Heart right ventricle (tissue), 16 donors: Measurements from ENCODE around the gene SLC35E3. TPM values are rescaled to one million over a fixed set of nuclear protein-coding genes. Genes with fewer than 3 reads are reported as not detected.
A peak's percentile ranks its signal among the peaks of the same experiment; 100 is the strongest.
"Not testable (repeated sequence)": the region's sequence is repeated elsewhere in the genome, so short reads cannot be mapped to it uniquely, and the experiment has no call there.

Experiments
- ATAC-seq, 8 donors: fragments of 200-7000 bp; cut with Tn5 transposase; one replicate each; pipeline ENCODE4 v1.9.1; 2020; ENCODE audit warnings: mild to moderate bottlenecking in 8 of 8, moderate library complexity in 8 of 8, moderate number of reproducible peaks in 1 of 8
- DNase-seq, 2 donors: peaks; one replicate each; pipeline ENCODE4 v3.0.0-alpha.2; 2020
- H3K27ac ChIP-seq, 10 donors: fragments of 200-600 bp; sonication (generic) in 2 of 10; one replicate each; pipeline versions ENCODE4 v1.5.0 to v1.8.0; 2020 to 2022; ENCODE audit warnings: mild to moderate bottlenecking in 3 of 10
- H3K27me3 ChIP-seq, 7 donors: fragments of 200-600 bp; one replicate each; pipeline ENCODE4 v1.8.0; 2021 to 2022; ENCODE audit warnings: mild to moderate bottlenecking in 2 of 7
- H3K36me3 ChIP-seq, 9 donors: fragments of 200-600 bp; sonication (generic) in 1 of 9; one replicate each; pipeline versions ENCODE4 v1.5.0 to v1.8.0; 2020 to 2022; ENCODE audit warnings: mild to moderate bottlenecking in 2 of 9
- H3K4me1 ChIP-seq, 9 donors: fragments of 200-600 bp; sonication (generic) in 1 of 9; one replicate each; pipeline versions ENCODE4 v1.5.0 to v1.8.0; 2020 to 2022; ENCODE audit warnings: mild to moderate bottlenecking in 4 of 9
- H3K4me3 ChIP-seq, 10 donors: fragments of 200-600 bp; sonication (generic) in 2 of 10; one replicate each; pipeline versions ENCODE4 v1.5.0 to v1.8.0; 2020 to 2022; ENCODE audit warnings: mild to moderate bottlenecking in 7 of 10, moderate library complexity in 2 of 10
- H3K9me3 ChIP-seq, 11 donors: fragments of 200-600 bp in 10 of 11; sonication (generic) in 2 of 11; one replicate each; pipeline versions ENCODE4 v1.5.0 to v1.8.0; 2013 to 2022; ENCODE audit warnings: mild to moderate bottlenecking in 2 of 11, control low read depth in 1 of 11, moderate library complexity in 1 of 11
- CTCF ChIP-seq, 9 donors: fragments of 200-600 bp; sonication (generic) in 2 of 9; IDR thresholded peaks; one replicate each; pipeline versions ENCODE4 v1.5.0 to v1.8.0; 2021 to 2022; ENCODE audit warnings: antibody characterized with exemption in 9 of 9, mild to moderate bottlenecking in 5 of 9, moderate library complexity in 1 of 9
- WGBS, 2 donors: extraction: QIAGEN DNeasy Blood & Tissue Kit; methylation state at CpG; one replicate each; pipeline ENCODE4 v1.1.7; 2013; ENCODE audit warnings: inconsistent platforms in 1 of 2; 5-methylcytosine and 5-hydroxymethylcytosine counted together
- intact Hi-C, 10 donors: fragments of 100-400 bp; cut with DNase I; formaldehyde crosslinking; loops; one replicate each; pipeline versions ENCODE4 v1.11.1 to v1.14.2; 2022
- polyA plus RNA-seq, 2 donors: library from polyadenylated mRNA; stranded (reverse); fragments of 200-250 nt; gene quantifications; one replicate each; pipeline ENCODE4 v1.2.3, GENCODE V29; 2013
- total RNA-seq, 10 donors: library from RNA; stranded (reverse); fragmentation: NEBNext Ultra II Directional in 3 of 10; extraction: Animal tissue kit (Norgen Biotek cat#: 25700) in 3 of 10; gene quantifications; one replicate each; pipeline versions ENCODE4 v1.2.1 to v1.2.4, GENCODE V29; 2021 to 2023
- donor health status: Arrhythmogenic right ventricular cardiomyopathy.
- donor health status: ischemic (EF 13 %, LVEDD 7.1; RV severe dilation, severe dysfunction).
- donor health status: healthy with polysubstance abuse.
- donor health status: DM: no; HTN: yes; CAD: no.
- donor health status: DM: no; HTN: no; CAD: no.
- donor health status: ischemic (EF 25% LVEDD 6.9; RV normal size, moderate dysfunction).
- donor health status: ischemic (EF 25% LVEDD 5.7; RV mildly dilated, moderate dysfunction).
- donor health status: healthy.
- donor health status: DM: yes; HTN: yes; CAD: no.
- donor health status: Ischemic cardiomyopathy.
- donor health status: ischemic (EF 35%, LVEDD 5.7; RV mildly dilated, moderate dysfunction).
- donor health status: nonischemic (EF 11% LVEDD 7.7; RV severe dilation, severe dysfunction).
- donor health status: DM: yes; HTN: yes; CAD: no.
- donor health status: PGD.
- donor health status: ischemic (EF 29% LVEDD 5.4; RV normal size, mild dysfunction).
- donor health status: nonischemic (EF 23%, LVEDD 6.1; RV moderate dilation, normal function).

The SLC35E3 gene
- total and polyA plus RNA-seq, 12 donors, result 1.8 to 8.9 (median 6.2) TPM

DNA sequence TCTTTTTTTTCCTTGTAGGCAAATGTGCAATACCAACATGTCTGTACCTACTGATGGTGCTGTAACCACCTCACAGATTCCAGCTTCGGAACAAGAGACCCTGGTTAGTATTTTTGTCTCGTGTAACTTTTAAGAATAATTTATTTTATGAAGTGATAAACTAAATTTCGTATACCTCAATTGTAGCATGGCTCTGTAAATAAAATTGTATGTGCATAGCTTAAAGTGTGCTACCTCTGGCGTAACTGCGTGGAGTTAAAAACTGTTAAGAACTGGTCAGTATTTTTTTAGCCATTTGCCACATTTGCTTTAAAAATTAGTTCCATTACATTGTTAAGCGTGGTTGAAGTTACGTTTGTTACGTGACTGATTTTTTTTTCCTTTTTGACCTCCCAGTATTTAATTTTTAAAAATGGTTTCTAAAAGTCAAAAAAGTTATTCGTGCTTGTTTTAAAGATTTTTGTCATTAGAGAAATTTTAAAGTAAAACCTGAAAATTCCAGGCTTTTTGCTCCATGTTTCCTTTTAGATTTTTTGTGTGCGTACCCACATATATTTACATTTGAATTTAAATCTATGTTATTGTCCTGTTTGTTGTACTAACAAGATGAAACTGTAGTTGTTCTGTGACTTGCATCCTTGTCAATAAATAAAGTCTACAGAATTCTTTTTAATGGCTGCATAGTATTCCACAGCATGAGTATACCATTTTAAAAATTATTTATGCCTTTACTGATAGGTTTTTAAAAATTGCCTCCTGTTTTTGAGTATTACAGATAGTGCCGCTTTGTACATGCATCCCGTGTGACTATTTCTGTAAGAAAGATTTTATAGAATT, 63.4 kb downstream of the SLC35E3 start:
- DNase-seq, result no peak
- Histone ChIP-seq H3K27ac (peak overlapping the region in 9 of 10 donors; percentile 95 to 100 (median 99)), H3K9me3 (no peaks in the 10 kb centered on the region), H3K27me3 (no peaks in the 10 kb centered on the region), H3K4me1 (peaks cover 3 to 63% (median 30%) of the 10 kb centered on the region in 9 donors), H3K36me3 (peaks cover 0 to 54% (median 22%) of the 10 kb centered on the region in 9 donors), H3K4me3 (peak overlapping the region in 9 of 10 donors; percentile 78 to 98 (median 91))
- ATAC-seq, result no peak
- TF ChIP-seq CTCF (IDR thresholded peaks at IDR 0.05), result no peak
- intact Hi-C loops, result loop anchor here in 6 of 10 donors (5.0 to 10.0 kb wide), 7 partner anchors 52 to 475 kb away; partner anchors contain the start of genes SLC35E3 (in 4 of the 6), MDM1 (in 1 of the 6), NUP107 (in 1 of the 6) and RAP1B (in 1 of the 6)
- WGBS, 2 donors, result 82% methylated on average over 12 of the region's 12 CpGs

GRCh38 chr12:68810027-68810389, 64.0 kb downstream of the SLC35E3 start:
- ATAC-seq, H3K9me3 ChIP-seq, H3K27me3 ChIP-seq, H3K27ac ChIP-seq, DNase-seq: not testable (repeated sequence)
- intact Hi-C loops, result loop anchor here in 1 of 10 donors (10.0 kb wide), 1 partner anchor 85 kb away; no protein-coding TSS in a partner anchor
- Histone ChIP-seq H3K4me1 (peaks cover 3 to 69% (median 30%) of the 10 kb centered on the region in 9 donors), H3K36me3 (peaks cover 0 to 60% (median 22%) of the 10 kb centered on the region in 9 donors), H3K4me3 (peak overlapping the region in 2 of 10 donors; percentile 91 to 94)
- 97 to 98% methylated on average over 13 of the region's 13 CpGs for WGBS, 2 donors

DNA sequence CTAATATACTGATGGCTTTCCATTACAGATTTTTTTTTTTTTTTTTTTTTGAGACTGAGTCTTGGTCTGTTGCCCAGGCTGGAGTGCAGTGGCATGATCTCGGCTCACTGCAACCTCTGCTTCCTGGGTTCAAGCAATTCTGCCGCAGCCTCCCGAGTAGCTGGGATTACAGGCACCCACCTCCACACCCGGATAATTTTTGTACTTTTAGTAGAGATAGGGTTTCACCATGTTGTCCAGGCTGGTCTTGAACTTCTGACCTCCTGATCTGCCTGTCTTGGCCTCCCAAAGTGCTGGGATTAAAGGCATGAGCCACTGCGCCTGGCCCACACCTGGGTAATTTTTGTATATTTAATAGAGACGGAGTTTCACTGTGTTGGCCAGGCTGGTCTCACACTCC, 65.6 kb downstream of the SLC35E3 start:
- Histone ChIP-seq H3K36me3 (peaks cover 0 to 76% (median 32%) of the 10 kb centered on the region in 9 donors), H3K4me1 (peaks cover 3 to 79% (median 31%) of the 10 kb centered on the region in 9 donors)
- ATAC-seq, H3K27ac ChIP-seq, DNase-seq, H3K4me3 ChIP-seq, H3K9me3 ChIP-seq, H3K27me3 ChIP-seq: not testable (repeated sequence)
- intact Hi-C loops, result loop anchor here in 1 of 10 donors (10.0 kb wide), 1 partner anchor 87 kb away; no protein-coding TSS in a partner anchor
- 80 to 81% methylated on average over 6 of the region's 6 CpGs for WGBS, 2 donors

DNA sequence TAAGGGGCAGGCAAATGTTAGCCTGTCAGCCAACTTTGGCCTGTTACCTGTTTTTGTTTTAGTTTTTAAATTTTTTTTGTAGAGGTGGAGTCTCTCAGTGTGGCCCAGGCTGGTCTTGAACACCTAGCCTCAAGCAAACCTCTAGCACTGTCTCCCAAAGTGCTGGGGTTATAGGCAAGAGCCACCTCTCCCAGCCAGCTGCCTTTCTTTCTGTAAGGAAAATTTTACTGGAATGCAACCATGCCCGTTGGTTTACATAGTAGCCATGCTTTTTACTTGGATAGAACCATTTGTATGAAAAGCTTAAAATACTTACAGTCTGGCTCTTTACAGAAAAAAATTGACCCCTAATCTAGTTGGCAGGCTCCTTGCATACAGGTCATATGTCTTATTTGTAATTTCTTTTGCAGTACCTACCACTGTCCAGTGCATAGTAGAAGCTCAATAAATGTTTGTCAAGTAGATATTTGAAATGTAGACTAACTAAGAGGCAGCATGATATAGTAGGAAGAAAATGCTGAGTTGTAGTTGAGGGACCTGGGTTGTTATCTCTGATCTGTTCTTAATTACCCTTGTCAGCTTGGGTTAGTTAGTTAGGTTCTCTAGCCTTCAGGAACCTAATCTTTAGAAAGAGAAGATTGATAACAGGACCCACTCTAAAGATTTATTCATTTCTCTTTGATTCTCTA, 66.7 kb downstream of the SLC35E3 start:
- intact Hi-C loops, result loop anchor here in 1 of 10 donors (10.0 kb wide), 1 partner anchor 88 kb away; no protein-coding TSS in a partner anchor

More for the DNA sequence above, 66.7 kb downstream of the SLC35E3 start:
- TF ChIP-seq CTCF (IDR thresholded peaks at IDR 0.05), result no peak
- ATAC-seq (no peak), DNase-seq (no peak)
- WGBS, 2 donors, result 82 to 85% methylated on average over 1 of the region's 1 CpG
- no peak overlapping the region for H3K27ac ChIP-seq
- H3K4me3 ChIP-seq, result no peak overlapping the region
- peaks cover 0 to 87% (median 36%) of the 10 kb centered on the region in 9 donors for H3K36me3 ChIP-seq
- peaks cover 0 to 70% (median 27%) of the 10 kb centered on the region in 9 donors for H3K4me1 ChIP-seq
- H3K27me3 ChIP-seq, result no peaks in the 10 kb centered on the region
- H3K9me3 ChIP-seq, result no peaks in the 10 kb centered on the region
